Smooth muscle cell of the brain vasculature (primary cell): ENCODE results near the gene BCAS4.

ENCODE experiments used
- DNase-seq: peaks from one replicate; pipeline ENCODE4 v3.0.0-alpha.2; 2012; ENCODE audit warnings: low read depth, low spot score

BCAS4 gene

DNA sequence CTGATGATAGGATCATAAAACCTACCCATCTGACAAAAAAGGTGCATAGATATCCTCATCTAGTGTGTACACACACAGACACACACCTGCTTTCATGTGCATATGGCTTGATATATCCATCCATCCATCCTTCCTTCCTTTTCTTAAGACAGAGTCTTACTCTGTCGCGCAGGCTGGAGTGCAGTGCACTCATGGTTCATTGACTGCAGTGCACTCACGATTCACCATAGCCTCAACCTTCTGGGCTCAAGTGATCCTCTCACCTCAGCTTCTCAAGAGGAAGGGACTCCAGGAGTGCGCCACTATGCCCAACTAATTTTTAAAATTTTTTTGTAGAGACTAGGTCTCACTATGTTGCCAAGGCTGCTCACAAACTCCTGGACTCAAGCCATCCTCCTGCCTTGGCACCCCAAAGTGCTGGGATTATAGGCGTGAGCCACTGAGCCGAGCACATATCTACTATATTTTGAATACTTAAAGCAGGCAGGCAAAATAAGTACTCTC lies 109.3 kb downstream of the BCAS4 start:
- DNase-seq = no peak

DNA sequence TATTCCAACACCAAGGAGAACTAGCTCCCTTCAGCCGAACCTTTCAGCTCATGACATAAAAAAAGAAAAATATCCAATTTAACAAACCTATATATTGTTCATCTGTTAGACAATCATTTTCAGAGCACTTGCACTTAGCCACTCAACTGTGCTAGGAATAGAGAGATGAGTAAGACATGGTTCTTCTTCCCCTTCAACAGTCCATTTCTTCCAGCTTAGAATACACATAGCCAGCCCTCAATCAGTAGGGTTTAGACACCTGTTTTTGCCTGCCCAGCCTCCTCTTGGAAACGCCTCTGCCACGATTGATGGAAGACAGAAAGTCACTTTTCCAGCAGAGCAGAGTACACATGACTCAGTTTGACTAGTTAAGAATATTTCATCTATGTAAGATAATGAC lies 114.6 kb downstream of the BCAS4 start:
- DNase-seq = no peak

DNA sequence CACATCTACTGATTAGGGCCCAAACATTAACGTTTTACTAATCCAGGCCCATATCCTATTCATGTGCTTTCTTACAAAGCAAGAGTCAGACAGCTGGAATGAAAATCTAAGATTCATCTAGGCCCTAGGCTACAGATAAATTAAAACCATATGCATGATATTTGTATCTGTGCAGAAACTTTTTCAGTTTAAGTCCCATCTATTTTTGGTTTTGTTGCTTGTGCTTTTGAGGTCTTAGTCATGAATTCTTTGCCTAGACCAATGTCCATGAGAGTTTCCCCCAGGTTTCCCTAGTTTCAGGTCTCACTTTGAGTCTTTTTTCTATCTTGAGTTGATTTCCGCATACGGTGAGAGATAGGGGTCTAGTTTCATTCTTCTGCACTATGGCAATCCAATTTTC lies 116.2 kb downstream of the BCAS4 start:
- no peak for DNase-seq

DNA sequence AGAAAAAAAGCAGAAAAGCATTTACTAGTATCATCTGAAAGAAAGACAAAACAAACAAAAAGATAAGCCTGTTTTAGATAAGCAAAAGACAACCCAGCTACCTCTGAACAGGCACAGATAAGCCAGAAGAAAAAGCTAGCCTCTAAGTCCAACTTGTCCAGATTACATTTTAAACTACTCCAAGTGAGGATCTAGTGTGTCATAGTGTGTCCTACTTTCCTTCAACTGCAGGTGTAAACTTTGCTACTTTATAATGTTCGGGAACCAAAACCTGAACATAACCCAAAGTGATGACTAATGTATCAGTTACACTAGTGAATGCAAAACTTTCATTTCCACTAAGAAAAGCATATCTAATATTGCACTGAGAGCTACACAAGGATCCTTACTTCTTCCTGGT lies 116.9 kb downstream of the BCAS4 start:
- no peak for DNase-seq

DNA sequence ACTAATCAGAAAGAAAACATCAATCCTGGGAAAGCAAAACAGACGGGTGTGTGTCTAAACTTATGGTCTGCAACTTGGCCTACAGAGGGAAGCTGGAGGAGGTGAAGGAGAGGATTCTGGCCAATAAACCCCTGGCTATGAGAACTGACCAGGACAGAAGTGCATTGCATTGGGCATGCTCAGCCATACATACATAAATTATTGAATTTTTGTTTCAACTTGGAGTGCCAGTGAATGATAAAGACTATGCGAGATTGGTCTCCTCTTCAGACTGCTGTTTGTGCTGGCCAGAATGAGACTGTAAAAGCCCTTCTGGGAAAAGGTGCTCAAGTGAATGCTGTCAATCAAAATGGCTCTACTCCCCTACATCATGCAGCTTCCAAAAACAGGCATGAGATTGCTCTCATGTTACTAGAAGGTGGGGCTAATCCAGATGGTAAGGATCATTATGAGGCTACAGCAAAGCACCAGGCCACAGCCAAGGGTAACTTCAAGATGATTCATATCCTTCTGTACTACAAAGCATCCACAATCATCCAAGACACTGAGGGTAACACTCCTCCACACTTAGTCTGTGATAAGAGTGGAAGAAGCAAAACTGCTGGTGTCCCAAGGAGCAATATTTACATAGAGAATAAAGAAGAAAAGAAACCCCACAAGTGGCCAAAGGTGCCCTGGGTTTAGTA lies 119.0 kb downstream of the BCAS4 start:
- DNase-seq = no peak

DNA sequence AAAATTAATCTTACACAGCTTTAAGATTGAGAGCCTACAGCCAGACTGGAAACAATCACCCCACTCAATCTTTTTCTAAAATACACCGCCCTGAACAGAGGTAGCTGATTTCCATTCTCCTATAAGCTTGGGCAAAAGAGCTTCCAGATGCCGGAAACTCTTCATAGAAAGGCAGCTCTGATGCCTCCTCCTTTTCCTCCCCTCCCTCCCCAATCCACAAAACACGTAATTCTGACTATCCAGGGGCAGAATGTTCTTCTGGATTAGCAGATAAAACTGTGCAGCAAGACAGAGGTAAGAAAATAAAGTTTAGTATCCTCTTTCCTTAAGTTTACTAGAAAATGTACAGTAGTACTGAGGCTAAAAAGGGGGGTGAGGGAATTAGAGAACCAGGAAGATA lies 120.6 kb downstream of the BCAS4 start:
- DNase-seq = no peak

DNA sequence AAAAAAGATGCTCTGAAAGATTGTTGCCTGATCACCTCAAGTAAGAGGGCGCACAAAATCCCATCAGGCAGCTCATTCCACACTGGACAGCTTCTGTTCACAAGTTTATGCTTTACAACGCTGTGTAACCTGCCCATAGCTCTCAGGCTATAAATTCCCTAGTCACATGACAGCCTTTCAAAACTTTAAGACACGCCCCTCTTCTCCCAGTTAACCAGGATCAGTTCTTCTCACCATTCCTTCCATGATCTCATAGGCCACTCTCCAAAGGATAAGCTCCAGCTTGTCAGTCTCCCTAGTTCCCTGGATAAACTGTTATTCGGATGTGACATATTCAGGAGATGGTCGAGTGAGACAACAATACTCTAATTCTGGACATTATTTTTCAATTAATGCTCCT lies 121.4 kb downstream of the BCAS4 start:
- DNase-seq = no peak

DNA sequence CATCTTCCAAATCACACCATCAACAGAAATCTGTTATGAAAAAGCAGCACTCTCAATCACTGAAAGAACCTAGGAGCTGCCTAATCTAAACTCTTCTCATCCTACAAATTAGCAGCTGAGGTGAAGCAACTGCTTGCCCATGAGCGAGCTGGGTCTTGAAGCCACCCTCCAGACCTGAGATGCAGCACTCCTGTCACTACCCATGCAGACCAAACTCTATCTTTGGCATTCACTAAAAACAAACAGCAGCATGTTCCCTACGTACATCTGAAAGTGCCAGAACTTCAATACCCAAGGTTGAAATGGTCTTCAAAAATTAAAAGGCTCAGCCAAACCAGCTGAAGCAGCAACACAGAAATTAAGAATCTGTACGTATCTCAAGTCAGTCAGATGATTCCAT lies 122.1 kb downstream of the BCAS4 start:
- DNase-seq = no peak

DNA sequence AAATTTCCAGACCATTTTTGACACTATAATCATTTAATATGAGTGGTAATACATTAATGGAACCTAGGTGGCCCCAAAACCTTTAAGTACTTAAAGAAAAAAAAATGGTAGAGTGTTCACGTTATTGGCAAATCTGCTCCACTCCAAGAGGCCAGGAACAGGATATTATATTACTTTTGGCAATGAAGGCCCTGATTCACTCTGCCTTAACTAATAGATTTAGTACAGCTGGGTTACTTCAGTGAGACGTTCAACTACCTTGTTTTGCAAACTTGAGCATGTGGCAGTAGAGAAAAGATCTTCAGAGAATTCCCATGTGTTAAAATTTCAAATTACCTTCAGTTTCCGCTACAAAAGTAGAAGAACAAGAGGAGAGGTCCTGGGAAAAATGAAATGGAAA lies 123.5 kb downstream of the BCAS4 start:
- DNase-seq = no peak

DNA sequence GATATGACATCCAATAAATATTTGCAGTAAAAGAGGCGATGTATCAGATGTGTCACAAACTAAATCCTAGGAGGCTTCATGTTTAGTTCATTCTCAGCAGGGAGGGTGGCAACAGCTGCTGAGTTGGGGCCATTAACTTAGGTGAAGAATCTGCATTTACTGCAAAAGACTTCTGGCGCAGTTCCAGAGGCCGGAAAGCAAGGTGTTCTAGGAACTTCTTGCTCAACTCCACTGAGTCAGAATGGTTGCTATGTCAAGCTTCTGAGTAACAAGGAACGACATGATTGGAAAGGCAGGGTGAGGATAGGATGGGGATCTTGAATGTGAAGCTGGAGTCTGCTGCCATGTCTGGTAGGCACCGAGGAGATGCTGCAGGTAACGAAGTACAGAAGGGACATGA lies 124.7 kb downstream of the BCAS4 start:
- no peak for DNase-seq

DNA sequence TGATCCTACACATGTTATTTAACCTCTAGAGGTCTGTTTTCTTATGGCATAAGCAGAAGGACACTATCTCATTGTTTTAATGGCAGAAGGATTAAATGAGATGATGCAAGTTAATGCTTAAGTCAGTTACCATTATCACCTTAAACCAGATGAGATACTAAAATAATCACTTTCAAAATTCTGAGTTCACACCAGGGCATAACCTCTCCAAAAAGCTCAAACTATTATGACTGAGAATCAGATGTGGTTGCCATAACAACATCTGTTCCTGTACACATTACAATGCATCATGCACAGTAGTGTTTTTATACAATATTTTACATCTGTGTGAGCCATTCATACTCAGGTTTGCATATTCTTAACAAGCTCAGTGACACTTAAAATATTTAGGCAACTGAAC lies 126.1 kb downstream of the BCAS4 start:
- DNase-seq = no peak

DNA sequence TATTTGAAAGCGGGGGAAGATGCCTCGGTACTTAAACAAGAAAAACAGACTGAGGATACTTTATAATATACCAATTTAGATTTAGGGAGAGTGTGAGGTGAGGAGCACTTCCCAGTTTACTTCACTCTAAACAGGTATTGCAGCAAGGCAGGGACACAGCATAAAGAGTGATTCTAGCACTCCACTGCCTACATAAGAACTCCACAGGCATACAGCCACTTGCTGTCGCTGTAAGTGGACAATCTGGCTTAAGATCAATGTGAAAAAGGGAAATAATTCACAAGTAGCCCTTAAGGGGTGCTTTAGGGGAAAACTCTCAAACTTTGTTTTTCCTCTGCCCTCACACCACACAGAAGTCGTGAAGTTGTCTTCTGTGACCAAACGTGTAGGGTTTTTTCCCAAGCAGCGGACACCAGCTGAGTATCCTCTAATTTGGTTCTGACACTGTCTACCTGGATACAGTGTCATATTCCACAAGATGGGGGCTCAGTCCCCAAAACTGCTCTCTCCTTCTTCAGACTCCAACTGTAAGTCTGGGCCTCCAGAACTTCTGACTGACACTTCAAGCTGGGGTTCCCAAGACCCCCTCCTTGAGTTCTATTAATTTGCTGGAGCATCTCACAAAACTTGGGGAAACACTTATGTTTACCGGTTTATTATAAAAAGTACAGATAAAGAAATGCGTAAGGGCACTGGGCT lies 127.1 kb downstream of the BCAS4 start:
- no peak for DNase-seq

DNA sequence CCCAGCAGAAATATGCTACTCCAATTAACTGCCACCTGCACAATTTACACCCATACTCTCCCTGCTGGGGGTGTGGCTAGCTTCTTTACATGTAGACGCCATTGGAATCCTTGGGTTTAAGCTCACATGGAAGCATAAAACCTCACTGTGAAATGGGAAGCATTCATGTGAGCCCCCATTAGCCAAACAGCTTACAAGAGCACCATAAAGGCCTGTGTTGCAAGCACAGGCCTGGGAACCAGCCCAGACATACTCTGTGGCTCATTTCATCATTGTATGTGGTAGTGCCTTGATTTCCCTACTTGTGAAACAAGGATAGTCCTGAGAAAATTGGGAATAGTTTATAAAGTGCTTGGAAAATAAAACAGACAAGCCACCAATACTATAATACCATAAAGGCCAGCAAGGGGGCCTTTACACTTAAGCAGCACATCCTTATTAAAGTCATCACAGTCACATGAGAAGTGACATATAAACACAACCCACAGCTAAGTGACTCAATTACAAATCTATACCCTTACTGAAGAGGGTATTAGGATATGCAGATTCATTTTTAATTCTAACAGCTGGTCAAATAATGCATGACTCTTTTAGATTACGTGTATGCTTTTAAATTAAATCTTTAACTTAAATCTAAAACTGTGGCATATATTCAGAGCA lies 129.5 kb downstream of the BCAS4 start:
- DNase-seq = no peak

DNA sequence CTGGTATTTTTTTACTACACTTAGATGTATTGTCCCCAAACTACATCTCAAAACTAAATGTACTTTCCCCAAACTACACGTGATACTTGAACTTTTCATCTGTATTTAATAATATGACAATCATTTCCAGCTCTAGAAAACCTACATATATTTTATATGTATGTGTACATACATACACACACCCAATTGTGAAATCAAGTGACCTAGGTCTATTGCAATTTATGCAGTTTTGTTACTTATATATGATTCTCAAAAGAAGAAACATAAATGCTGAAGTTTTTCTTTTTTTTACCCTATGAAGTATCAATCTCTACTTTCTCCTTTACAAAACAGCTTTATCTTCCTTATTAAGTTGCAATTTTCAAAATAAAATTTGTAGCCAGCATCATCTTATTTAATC lies 131.7 kb downstream of the BCAS4 start:
- DNase-seq = no peak
